Left ventricle myocardium inferior (tissue), 1 donor: ENCODE measurements around the gene PCBP2. TPM values are rescaled to one million over a fixed set of nuclear protein-coding genes. Genes with fewer than 3 reads are reported as not detected.

Experiments
- DNase-seq: peaks from one replicate; pipeline ENCODE4 v3.0.0-alpha.2; 2020
- H3K27ac ChIP-seq: fragments of 200-600 bp; replicated peaks from 2 replicates; pipeline ENCODE4 v1.8.0; 2021
- H3K27me3 ChIP-seq: fragments of 200-600 bp; 2 replicates; pipeline ENCODE4 v1.8.0; 2021; ENCODE audit warnings: low read depth
- H3K36me3 ChIP-seq: fragments of 200-600 bp; 2 replicates; pipeline ENCODE4 v1.8.0; 2021
- H3K4me1 ChIP-seq: fragments of 200-600 bp; 2 replicates; pipeline ENCODE4 v1.8.0; 2021
- H3K4me3 ChIP-seq: fragments of 200-600 bp; 2 replicates; pipeline ENCODE4 v1.8.0; 2021; ENCODE audit warnings: mild to moderate bottlenecking, moderate library complexity
- H3K9me3 ChIP-seq: fragments of 200-600 bp; replicated peaks from 2 replicates; pipeline ENCODE4 v1.8.0; 2021
- CTCF ChIP-seq: fragments of 200-600 bp; IDR thresholded peaks from 2 replicates; pipeline ENCODE4 v1.8.0; 2021; ENCODE audit warnings: antibody characterized with exemption, mild to moderate bottlenecking, borderline replicate concordance
- intact Hi-C: fragments of 100-400 bp; cut with micrococcal nuclease; formaldehyde crosslinking; loops from one replicate; pipeline ENCODE4 v1.11.0; 2022
- total RNA-seq: library from RNA; stranded (reverse); fragmentation: NEBNext Ultra II Directional; extraction: Animal tissue kit (Norgen Biotek cat#: 25700); gene quantifications from one replicate; pipeline ENCODE4 v1.2.1, GENCODE V29; 2021
- donor health status: DM: no; HTN: yes; CAD: no; lungs with severe emphysema.

PCBP2 gene
- total RNA-seq, 1 donor from 2014 or later: 530 TPM

- no peak for TF ChIP-seq CTCF
- H3K9me3 ChIP-seq: no peaks in the 10 kb centered on the region
- no peak overlapping the region for H3K27ac ChIP-seq
- H3K36me3 ChIP-seq: peaks cover 99% of the 10 kb centered on the region
- no peaks in the 10 kb centered on the region for H3K4me1 ChIP-seq
- H3K4me3 ChIP-seq: no peak overlapping the region
- H3K27me3 ChIP-seq: no peaks in the 10 kb centered on the region
- intact Hi-C loops: no loop called here
- no peak for DNase-seq
Observed at GRCh38 chr12:53514628-53515290, 62.9 kb downstream of the PCBP2 start.

DNA sequence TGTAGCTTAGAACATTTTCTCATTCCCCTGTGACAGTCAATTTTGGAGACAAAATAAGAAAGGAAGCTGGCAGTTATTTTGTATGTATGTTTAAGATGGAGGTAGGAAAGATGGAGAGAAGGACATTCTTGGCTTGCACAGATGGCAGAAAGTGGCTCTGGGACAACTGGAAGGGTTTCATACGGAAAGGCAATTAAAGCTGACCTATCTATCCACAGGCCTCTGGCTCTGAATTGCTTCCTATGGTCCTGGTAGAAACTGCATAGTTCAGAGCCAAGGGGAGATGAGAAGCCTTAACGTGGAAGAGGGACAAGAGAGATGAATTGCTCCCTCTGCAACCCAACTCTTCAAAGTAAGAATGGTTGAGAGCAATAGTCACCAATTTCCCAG, 63.4 kb downstream of the PCBP2 start:
- no peaks in the 10 kb centered on the region for H3K27me3 ChIP-seq
- intact Hi-C loops: no loop called here
- no peak overlapping the region for H3K4me3 ChIP-seq
- H3K4me1 ChIP-seq: no peaks in the 10 kb centered on the region
- H3K27ac ChIP-seq: no peak overlapping the region
- no peak for TF ChIP-seq CTCF
- no peaks in the 10 kb centered on the region for H3K9me3 ChIP-seq
- H3K36me3 ChIP-seq: peaks cover 100% of the 10 kb centered on the region
- DNase-seq: no peak

- DNase-seq: no peak
- Histone ChIP-seq H3K9me3 (no peaks in the 10 kb centered on the region), H3K4me3 (no peak overlapping the region), H3K36me3 (peaks cover 100% of the 10 kb centered on the region), H3K27me3 (no peaks in the 10 kb centered on the region), H3K27ac (no peak overlapping the region), H3K4me1 (no peaks in the 10 kb centered on the region)
- intact Hi-C loops: no loop called here
- no peak for TF ChIP-seq CTCF
Observed at GRCh38 chr12:53516758-53517455, 65.0 kb downstream of the PCBP2 start.

- Histone ChIP-seq H3K27me3 (no peaks in the 10 kb centered on the region), H3K27ac (no peak overlapping the region), H3K36me3 (peaks cover 100% of the 10 kb centered on the region), H3K9me3 (no peaks in the 10 kb centered on the region), H3K4me1 (no peaks in the 10 kb centered on the region), H3K4me3 (no peak overlapping the region)
- DNase-seq: no peak
- TF ChIP-seq CTCF: no peak
- intact Hi-C loops: no loop called here
Observed at GRCh38 chr12:53518381-53518780, 66.5 kb downstream of the PCBP2 start.

- no peaks in the 10 kb centered on the region for H3K4me1 ChIP-seq
- TF ChIP-seq CTCF: no peak
- H3K27me3 ChIP-seq: no peaks in the 10 kb centered on the region
- H3K36me3 ChIP-seq: peaks cover 96% of the 10 kb centered on the region
- intact Hi-C loops: no loop called here
- no peak overlapping the region for H3K4me3 ChIP-seq
- H3K27ac ChIP-seq: no peak overlapping the region
- no peaks in the 10 kb centered on the region for H3K9me3 ChIP-seq
- DNase-seq: no peak
Observed at GRCh38 chr12:53523131-53523530, 71.2 kb downstream of the PCBP2 start.
